ENCODE measurements around the gene ZFHX2. TPM values are rescaled to one million over a fixed set of nuclear protein-coding genes. Genes with fewer than 3 reads are reported as not detected.

ZFHX2 gene
- total and polyA plus RNA-seq, 3 donors from 2014 or later: 9.2 to 34.3 (median 21.2) TPM

DNA sequence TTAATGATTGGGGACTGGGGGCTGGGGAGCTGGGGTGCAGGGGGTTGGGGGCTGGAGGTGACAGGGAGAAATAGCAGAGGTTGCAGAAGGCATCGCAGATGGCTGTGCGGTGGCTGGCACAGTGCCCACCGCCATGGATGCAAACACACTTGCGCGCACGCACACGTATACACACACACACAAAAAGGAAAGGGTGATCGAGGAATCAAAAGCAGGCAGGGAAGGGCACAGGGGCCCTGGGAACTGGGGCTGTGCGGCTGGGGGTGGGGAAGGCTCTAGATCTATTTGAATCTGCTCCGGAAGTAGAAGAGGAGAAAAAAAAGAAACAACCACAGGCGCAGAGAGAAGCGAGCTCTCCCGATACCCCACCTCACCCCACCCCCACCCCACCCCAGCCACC, 39.4 kb downstream of the ZFHX2 start:
- Histone ChIP-seq H3K27ac (no peak overlapping the region), H3K36me3 (ENCODE audit: low read depth, missing control alignments) (no peaks in the 10 kb centered on the region), H3K9me3 (no peaks in the 10 kb centered on the region), H3K4me1 (no peaks in the 10 kb centered on the region), H3K4me3 (no peak overlapping the region), H3K27me3 (no peaks in the 10 kb centered on the region)
- TF ChIP-seq, protein P1, sequence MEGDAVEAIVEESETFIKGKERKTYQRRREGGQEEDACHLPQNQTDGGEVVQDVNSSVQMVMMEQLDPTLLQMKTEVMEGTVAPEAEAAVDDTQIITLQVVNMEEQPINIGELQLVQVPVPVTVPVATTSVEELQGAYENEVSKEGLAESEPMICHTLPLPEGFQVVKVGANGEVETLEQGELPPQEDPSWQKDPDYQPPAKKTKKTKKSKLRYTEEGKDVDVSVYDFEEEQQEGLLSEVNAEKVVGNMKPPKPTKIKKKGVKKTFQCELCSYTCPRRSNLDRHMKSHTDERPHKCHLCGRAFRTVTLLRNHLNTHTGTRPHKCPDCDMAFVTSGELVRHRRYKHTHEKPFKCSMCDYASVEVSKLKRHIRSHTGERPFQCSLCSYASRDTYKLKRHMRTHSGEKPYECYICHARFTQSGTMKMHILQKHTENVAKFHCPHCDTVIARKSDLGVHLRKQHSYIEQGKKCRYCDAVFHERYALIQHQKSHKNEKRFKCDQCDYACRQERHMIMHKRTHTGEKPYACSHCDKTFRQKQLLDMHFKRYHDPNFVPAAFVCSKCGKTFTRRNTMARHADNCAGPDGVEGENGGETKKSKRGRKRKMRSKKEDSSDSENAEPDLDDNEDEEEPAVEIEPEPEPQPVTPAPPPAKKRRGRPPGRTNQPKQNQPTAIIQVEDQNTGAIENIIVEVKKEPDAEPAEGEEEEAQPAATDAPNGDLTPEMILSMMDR (IDR thresholded peaks at IDR 0.05): no peak
- TF ChIP-seq POLR2A (IDR thresholded peaks at IDR 0.05): no peak
- 52 to 67% methylated on average over 13 of the region's 13 CpGs for WGBS, 2 donors
- intact Hi-C loops (cut with DNase I; ENCODE audit: low total_unique reads): no loop called here
- no peak for DNase-seq

DNA sequence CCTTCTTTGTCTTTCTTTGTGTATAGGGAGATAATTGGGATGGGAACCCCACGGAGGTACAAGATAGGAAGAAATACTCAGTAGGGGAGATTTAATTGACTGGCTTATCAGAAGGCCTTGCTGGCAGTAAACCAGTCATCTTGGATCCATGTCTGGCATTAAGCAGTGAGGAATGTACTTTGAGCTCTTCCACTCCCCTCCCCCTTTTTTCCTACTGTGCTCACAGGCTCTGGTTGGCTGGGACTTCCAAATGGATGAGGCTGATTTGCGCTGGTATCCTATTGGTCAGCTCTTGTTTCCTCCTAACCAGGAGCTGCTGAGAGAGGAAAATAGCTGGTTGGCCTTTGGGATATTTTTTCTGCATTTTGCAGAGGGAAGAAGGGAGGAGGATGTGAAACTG, 57.3 kb downstream of the ZFHX2 start:
- no peak for DNase-seq
- TF ChIP-seq, protein P1 (IDR thresholded peaks at IDR 0.05): no peak
- no peak for TF ChIP-seq POLR2A (IDR thresholded peaks at IDR 0.05)
- Histone ChIP-seq H3K36me3 (ENCODE audit: low read depth, missing control alignments) (no peaks in the 10 kb centered on the region), H3K9me3 (no peaks in the 10 kb centered on the region), H3K4me3 (no peak overlapping the region), H3K4me1 (no peaks in the 10 kb centered on the region), H3K27me3 (no peaks in the 10 kb centered on the region), H3K27ac (no peak overlapping the region)
- intact Hi-C loops (cut with DNase I; ENCODE audit: low total_unique reads): no loop called here
- WGBS, 2 donors: 64 to 68% methylated on average over 2 of the region's 2 CpGs

DNA sequence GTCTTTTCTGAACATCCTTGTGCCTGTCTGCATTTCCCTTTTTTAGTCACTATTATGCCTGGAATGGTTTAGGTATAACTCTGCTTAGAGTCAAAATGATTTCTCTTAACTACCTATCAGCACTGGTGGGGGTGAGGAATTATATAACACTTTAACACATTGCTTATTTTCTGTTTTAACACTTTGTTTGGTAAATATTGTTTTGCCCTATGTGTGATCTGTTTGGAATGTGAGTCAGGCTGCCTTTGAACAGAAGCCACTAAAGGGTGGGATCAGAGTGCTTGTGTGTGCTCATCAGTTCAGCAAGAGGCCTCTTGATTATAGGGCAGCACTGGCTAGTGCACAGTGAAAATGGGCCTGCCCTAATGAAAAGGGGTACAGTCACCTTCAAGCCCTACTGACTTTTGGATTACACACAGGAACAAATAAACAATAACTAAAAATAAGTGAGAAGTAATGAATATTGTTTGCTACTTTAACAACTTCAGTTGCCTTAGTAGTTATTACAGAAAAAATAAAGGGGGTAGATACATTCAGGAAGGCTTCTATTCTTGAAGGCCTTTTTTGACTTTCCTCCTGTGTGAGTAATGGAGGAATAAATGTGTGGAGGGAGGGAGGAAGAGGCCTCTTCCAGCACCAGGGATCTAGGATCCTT, 58.8 kb downstream of the ZFHX2 start:
- no peaks in the 10 kb centered on the region for H3K9me3 ChIP-seq
- no peaks in the 10 kb centered on the region for H3K4me1 ChIP-seq
- no peak overlapping the region for H3K4me3 ChIP-seq
- no peak for DNase-seq
- no peak overlapping the region for H3K27ac ChIP-seq
- no peak for TF ChIP-seq POLR2A (IDR thresholded peaks at IDR 0.05)
- TF ChIP-seq, protein P1 (IDR thresholded peaks at IDR 0.05): no peak
- intact Hi-C loops (cut with DNase I; ENCODE audit: low total_unique reads): no loop called here
- H3K27me3 ChIP-seq: no peaks in the 10 kb centered on the region
- no peaks in the 10 kb centered on the region for H3K36me3 ChIP-seq (ENCODE audit: low read depth, missing control alignments)

DNA sequence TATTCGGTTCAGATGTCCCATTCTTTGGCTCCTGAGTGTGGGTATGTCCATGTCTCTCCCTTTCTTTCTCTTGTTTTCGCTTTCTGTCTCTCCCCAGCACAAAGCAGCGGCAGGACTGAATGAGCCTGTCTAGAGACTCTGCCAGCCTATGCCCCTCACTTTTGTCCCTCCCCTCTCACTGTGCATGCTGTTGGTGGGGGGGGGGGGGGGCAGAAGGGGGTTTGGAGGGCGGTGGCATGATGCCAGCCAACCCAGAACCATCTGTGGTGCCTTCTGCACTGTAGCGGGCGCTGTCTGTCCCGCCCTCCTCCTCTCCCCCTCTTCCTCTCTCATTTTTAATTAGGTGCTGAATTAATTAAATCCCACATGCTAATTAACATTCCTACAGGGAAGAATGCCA, 64.3 kb downstream of the ZFHX2 start:
- H3K36me3 ChIP-seq (ENCODE audit: low read depth, missing control alignments): no peaks in the 10 kb centered on the region
- 90% methylated on average over 7 of the region's 7 CpGs for WGBS, 2 donors
- intact Hi-C loops (cut with DNase I; ENCODE audit: low total_unique reads): loop anchor here (10.0 kb wide), 1 partner anchor 58 kb away; no protein-coding TSS in a partner anchor
- no peaks in the 10 kb centered on the region for H3K9me3 ChIP-seq
- DNase-seq: no peak
- H3K4me1 ChIP-seq: no peaks in the 10 kb centered on the region
- H3K27me3 ChIP-seq: no peaks in the 10 kb centered on the region
- TF ChIP-seq, protein P1 (IDR thresholded peaks at IDR 0.05): no peak
- TF ChIP-seq POLR2A (IDR thresholded peaks at IDR 0.05): no peak
- no peak overlapping the region for H3K4me3 ChIP-seq
- H3K27ac ChIP-seq: no peak overlapping the region

DNA sequence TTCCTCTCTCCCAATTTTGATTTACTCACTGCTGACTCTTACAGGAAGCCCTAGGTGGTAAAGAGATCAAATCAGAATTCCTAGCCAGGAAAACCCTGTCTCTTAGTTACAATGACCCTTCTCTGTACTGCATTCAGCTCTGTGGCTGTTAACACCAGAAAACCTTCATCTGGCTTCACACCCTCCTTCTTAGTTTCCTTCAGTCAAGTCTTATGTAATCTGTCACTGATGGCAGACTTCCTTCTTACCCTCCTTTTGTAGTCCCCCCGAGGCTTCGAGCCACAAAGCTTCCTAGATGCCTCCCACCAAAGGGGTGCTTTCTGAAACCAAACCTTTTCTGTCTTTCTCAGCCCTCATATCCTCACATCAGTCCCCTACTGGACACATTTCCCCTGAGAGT, 65.5 kb downstream of the ZFHX2 start:
- H3K27ac ChIP-seq: no peak overlapping the region
- no peaks in the 10 kb centered on the region for H3K27me3 ChIP-seq
- H3K36me3 ChIP-seq (ENCODE audit: low read depth, missing control alignments): no peaks in the 10 kb centered on the region
- intact Hi-C loops (cut with DNase I; ENCODE audit: low total_unique reads): loop anchor here (10.0 kb wide), 1 partner anchor 59 kb away; no protein-coding TSS in a partner anchor
- WGBS, 2 donors: 72 to 73% methylated on average over 2 of the region's 2 CpGs
- no peaks in the 10 kb centered on the region for H3K9me3 ChIP-seq
- no peak for DNase-seq
- no peak overlapping the region for H3K4me3 ChIP-seq
- TF ChIP-seq, protein P1 (IDR thresholded peaks at IDR 0.05): no peak
- TF ChIP-seq POLR2A (IDR thresholded peaks at IDR 0.05): no peak
- no peaks in the 10 kb centered on the region for H3K4me1 ChIP-seq

Measured in testis (tissue), 3 donors.